NCI-H345 treated with DMSO at 0.1 percent for 48 hours (cell line): ENCODE results near the gene ERCC6.
A peak's percentile ranks its signal among the peaks of the same experiment; 100 is the strongest.

ENCODE experiments used
- DNase-seq: peaks from one replicate; lab custom pipeline; 2025; ENCODE audit not compliant: unreplicated experiment; lab: John Stamatoyannopoulos, UW

Gene ERCC6

DNA sequence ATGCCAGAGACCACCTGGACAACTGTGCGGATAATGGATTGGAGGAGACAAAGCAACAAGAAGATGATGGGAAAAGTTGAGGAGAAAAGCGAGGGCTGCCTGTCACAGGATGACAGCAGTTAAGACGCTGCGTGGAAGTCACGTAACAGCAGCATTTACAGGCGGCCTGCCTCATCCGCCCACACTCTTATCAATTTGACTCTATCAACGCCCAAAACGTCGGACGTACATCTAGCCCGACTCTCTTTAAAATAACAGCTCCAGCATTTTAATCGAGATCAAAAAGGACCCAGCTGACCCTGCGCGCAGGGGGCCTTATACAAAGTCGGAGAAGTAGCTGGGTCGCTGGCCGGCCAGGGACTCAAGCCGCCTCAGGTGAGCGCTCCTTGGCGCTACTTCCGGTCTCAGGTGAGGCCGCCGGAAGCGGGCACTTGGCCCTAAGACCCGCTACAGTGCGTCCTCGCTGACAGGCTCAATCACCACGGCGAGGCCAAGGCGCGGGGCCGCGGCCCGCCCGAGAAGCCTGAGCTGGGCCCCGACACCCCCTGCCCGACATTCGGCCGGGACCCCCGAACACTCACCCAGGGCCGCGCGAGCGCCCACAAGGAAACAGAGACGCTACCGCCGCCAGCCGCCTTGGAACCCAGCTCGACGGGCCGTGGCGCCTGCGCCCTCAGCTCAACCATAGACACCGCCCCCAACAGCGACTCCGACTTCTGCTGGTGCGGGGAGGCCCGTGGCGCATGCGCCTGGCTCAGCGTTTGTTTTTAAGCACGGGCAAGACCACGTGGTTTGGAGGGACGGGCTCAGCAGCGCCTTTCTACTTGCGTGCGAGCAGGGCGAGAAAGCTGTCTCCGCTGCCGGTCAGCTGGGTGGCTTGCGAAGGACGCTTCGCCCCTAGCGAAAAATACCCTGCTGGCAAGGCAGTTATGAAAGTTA is at the start of gene ERCC6:
Gene ERCC6 (minus strand): TSS at position 741 of the 939 bp plus-strand sequence.
- DNase-seq: peak; percentile 63

DNA sequence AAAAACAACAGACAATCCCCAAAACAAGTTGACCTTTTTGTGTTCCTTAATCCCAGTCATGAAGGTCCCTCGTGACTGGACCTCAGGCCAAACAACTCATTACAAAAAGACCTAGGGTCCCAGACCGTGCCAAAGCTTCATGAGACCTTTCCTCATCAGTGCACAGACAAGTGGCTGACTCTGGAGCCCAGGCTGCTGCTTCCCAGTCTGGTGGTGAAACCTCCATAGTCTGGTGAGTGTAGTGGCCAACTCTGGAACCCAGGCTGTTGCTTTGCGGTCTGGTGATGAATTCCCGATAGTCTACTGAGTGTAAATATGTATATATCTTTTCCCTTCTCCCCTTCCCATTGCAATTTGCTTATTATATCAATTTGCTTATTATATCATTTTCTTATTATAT is 49.1 kb upstream of the ERCC6 start:
- DNase-seq: no peak

DNA sequence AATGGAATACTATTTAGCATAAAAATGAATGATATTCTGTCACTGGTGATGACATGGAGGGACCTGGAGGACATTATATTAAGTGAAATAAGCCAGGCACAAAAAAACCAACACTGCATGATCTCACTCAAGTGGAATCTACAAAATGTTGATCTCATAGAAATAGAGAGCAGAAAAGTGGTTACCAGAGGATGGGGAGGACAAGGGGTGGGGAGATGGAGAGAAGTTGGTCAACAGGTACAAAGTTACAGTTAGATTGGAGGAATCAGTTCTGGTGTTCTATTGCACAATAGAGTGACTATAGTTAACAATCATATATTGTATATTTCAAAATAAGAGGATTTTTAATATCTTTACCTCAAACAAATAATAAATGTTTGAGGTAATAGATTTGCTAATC is 46.5 kb upstream of the ERCC6 start:
- no peak for DNase-seq

DNA sequence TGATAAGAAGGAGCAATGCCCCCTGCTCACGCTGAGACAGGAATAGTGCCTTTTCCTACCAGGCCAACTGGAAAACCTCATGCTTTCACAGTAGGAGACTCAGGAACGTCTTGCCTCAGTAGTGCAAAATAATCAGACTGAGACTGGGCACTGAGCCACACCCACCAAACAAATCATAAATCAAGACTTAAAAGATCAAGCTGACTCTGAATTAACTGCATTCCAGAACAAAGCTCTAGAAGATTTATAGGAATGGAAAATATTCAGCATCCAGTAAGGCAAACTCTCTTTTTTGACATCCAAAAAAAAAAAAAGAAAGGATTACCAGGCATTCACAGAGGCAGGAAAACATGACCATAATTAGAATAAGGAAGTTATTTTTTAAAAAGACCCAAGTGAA is 40.7 kb upstream of the ERCC6 start:
- no peak for DNase-seq

DNA sequence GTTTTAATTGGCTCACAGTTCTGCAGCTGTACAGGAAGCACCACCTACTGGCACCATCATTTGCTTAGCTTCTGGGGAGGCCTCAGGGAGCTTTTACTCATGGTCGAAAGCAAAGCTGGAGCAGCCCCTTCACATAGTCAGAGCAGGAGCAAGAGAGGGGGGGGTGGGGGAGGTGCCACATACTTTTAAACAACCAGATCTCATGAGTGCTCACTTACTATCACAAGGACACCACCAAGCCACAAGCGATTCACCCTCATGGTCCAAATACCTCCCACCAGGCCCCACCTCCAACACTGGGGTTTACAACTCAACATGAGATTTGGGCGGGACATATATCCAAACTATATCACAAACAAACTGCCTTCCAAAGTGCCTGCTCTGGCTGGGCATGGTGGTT is 39.5 kb upstream of the ERCC6 start:
- no peak for DNase-seq

DNA sequence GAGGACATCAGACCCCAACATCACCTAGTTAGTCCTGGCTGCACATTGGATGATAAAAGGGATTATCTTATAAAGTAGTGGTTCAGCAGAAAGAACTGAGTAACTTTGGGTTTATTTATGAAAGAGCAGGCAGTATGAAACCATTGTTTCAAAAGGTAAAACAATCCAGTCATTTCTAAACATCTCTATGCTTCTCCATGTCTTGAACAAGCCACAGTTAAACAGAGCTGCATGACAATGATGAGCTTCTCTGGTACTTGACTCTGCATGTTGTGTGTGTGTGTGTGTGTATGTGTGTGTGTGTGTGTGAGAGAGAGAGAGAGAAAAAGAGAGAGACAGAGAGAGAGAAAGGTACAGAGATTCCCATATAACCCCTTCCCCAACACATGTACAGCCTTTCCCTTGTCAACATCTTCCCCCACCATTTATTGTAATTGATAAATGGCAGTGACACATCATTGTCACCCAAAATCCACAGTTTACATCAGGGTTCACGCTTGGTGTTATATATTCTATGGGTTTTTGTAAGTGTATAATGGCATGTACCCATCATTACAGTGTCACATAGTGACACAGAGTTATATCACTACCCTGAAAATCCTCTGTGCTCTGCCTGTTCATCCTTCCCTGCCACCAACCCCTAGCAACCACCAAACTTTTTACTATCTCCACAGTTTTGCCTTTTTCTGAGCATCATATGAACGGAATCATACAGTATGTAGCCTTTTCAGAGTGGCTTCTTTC is 38.4 kb upstream of the ERCC6 start:
- DNase-seq: no peak

DNA sequence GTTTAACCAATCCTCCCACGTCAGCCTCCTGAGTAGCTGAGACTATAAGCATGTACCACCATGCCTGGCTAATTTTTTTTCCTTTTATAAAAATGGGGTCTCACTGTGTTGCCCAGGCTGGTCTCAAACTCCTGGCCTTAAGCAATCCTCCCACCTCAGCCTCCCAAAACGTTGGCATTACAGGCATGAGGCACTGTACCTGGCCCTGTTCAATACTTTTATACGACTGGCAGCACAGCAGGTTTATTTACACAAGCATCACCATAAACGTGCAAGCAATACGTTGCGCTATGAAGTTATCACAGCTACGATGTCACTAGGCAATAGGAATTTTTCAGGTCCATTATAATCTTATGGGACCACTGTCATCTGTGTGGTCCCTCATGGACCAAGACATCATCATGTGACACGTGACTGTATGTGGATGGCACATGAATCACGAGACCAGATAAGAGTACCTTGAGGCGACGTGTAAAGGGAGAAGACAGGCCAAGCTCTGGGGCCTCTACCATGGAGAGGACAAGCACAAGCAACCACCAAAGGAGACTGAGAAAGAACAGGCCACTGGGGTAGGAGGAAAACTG is 36.7 kb upstream of the ERCC6 start:
- DNase-seq: no peak

DNA sequence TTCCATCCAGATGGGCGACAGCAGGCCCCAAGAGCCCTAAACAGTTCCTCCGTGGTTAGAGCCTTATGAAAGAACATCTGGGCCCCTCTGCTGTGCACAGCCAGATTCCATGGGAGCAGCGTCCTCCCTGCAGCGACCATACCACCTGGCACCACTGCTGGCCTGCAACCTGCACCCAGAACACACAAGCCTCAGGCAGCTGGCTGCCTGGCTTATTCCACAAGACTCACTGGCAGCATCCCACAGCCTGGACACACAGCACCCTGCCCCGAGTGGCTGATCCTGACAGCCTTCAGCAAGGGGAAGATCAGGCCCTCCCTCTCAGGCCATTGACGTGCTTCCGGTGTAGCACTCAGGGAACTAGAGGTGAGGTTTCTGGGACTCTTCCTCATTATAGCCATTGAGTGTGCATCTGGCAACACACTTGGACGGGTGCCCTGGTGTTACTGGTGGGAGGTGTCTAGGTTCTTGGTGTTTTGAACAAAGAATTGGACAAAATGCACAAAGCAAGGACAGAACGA is 33.7 kb upstream of the ERCC6 start:
- no peak for DNase-seq

DNA sequence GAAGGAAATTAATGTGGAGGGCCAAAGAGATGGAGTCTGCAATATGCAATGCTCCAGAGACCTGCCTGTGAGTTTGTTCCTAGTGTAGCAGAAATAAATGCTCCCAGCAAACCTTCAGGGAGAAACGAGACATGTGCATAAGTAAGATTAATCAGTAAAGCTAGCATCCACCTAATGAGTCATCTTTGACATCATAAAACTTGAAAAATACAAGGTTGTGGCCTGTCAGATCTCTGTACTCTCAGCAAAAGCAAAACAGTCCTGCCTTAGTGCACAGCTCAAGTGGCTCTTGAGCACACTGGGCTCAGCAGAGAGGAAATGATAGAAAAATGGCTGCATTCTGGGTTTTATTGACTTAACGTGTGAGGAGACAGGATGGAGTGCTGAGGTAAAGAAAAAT is 32.5 kb upstream of the ERCC6 start:
- no peak for DNase-seq

DNA sequence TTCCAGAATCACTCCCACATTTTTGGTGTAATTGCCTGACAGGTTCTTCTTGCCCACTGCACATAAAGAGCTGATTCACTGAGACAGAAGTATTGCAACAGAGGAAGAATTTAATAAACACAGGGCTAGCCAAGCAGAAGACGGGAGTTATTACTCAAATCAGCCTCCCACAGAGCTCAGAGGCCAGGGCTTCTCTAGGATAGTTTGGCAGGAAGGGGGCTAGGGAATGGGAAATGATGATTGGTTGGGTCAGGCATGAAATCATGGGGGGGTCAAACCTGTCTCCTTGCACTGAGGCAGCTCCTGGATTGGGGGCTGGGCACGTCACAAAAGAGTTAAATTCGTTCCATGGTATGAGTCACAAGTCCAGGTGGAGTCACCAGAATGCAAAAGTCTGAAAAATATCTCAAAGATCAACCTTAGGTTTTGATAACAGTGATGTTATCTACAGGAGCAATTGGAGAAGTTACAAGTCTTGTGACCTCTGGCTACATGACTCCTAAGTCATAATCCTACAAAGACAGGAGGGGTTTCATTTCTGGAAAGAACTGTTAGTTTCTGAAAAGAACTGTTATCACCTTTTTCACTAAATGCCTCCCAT is 30.2 kb upstream of the ERCC6 start:
- DNase-seq: no peak

DNA sequence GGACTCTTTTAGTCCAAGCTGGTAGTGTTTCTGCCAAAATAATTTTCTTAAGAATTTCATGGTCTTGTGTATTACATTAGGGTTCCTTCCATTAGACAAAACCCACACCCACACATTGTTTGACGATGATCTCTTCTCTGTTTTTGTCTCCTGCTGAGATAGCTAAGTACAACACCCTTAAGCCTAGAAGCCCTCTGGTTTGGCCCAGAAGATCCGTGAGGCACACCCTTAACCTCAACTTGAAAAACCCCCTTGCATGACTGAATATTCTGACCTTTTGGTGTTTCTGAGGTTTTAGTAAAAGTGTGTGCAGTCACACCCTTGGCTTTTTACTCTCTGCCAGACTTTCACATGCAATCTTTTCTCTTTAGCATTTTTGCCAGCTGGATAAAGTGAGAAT is 29.3 kb upstream of the ERCC6 start:
- no peak for DNase-seq

DNA sequence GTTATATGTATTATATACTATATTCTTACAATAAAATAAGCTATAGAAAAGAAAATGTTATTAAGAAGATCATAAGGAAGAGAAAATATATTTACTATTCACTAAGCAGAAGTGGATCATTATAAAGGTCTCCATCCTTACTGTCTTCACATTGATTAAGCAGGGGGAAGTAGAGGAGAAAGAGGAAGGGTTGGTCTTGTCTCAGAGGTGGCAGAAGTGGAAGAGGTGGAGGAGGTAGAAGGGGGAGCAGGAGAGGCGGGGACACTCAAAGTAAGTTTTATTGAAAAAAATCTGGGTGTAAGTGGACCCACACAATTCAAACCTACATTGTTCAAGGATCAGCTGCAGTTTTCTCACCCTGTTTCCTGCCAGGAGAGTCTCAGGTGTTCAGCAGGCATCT is 28.9 kb upstream of the ERCC6 start:
- DNase-seq: no peak

DNA sequence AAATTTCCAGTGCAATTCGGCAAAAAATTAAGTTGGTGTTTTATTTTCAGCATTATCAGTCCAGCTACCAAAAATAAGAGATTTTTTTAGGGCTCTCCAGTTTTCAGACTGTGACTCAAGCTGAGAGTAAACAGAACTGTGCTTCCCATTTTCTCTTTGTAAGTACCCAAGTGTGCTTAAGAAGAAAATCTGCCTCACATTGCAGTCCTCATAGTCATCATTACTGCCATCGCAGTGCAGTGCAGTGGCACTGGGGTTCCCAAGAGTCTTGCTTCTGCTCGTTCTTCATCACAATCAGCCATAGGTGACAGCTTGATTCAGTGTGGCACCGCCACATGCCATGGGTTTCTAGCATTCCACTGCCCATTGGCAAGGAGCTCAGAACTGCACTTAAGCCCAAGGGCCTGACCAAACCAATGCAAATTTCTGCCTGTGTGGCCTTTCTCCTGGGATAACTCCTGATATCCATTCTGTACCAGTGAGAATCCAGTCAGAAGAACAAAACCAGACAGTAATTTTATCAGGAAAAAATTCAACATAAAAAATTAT is 25.6 kb upstream of the ERCC6 start:
- DNase-seq: no peak

DNA sequence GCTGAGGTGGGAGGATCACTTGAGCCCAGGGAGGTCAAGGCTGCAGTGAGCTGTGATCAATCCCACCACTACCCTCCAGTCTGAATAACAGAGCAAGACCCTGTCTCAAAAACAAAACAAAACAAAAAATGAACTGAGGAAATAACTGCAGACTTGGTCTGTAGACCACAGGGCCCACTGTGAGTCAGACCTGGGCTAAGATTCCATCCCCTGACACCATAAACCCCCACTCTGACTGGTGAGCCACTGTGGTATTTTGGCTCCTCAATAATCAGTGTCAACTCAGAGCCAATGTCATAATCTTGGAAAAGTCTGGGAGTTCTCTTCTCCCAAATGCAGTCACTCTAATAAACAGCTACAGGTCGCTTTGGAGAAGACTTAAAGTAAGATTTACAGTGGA is 24.0 kb upstream of the ERCC6 start:
- no peak for DNase-seq

DNA sequence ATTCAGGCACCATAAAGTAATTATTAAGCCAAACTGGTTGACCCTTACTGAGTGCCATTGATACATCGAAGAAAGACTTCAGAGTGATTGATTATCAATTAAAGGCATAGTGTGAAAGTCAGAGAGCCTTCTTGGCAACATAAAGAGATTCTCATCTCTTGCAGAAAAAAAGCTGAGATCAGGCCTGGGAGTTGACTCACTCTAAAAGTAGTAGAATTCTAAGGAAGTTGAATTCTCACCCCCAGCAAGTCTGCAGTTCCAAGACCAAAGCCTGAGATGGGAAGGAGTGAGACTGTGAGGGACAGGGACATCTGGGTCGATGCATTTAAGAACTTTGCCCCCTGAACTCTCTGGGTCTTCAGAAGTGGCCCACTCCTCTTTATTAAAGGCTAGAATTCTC is 21.6 kb upstream of the ERCC6 start:
- DNase-seq: no peak

DNA sequence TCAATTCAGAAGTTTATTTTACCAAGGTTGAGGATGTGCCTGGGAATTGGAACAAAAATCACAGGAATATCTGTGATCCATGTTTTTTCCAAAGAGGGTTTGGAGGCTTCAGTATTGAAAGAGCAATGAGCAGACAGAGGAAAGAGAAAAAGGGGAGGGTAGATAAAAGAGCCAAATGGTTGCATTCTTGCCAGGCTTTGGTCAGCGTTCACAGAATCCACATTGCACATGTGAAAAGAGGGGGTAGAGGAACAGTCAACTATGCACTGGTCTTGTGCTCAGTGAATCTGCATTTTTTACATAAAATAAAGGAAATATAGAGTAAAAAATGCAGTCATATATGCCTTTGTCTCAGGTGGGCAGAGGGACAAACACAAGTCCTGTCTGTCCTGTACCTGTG is 20.6 kb upstream of the ERCC6 start:
- no peak for DNase-seq

DNA sequence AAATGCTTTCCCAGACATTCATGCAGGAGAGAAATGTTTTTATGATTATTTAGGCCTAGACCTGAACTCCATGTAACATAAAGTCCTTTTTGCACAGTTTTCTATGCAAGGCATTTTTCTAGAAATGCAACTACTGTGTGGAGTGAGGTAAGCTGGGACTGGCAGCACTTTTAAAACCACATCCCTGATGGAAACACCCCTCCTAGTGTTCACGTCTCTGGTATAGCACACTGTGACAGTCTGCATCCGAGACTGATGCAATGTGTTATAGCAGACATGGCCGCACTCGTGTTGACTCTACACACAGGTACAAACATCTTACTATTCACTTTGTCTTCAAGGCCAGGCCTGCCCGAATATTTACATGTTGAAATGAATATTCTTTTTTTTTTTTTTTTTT is 19.3 kb upstream of the ERCC6 start:
- no peak for DNase-seq

DNA sequence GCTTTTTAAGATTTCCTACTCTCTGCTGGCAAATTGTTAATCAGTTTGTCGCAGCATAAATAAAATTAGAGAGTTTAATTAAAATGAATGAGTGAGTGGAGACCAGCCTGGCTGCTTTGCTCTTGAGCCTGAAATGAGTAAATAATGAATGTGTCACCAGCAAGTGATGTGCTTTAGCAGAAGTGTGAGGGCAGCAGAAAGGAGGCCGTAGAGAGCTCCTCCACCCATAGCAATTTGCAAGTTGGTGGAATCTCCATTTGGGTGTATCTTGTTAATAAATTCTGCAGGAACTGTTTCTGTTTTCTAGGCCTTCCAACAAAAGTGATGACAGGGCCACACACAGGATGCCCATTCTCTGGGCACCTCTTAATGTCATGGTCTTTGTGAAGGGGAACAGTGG is 18.8 kb upstream of the ERCC6 start:
- no peak for DNase-seq

DNA sequence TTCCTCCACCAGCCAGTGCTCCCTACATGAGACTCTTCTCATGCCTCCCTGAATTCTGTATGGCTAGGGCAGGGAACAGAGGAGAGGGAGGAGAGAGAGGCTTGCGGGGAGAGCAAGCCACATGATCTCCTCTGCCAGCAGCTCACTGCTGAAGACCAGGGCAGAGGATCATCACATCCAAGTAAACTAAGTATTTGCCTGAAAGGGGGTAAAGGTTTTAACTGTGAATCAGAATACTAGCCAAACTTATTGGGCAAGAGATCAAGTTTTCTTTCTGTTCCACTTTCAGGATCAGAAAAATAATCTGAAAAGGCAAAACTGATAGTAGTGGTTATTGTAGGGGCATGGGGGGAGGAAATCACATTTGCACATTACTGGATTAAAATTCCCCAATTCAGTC is 17.8 kb upstream of the ERCC6 start:
- DNase-seq: no peak

DNA sequence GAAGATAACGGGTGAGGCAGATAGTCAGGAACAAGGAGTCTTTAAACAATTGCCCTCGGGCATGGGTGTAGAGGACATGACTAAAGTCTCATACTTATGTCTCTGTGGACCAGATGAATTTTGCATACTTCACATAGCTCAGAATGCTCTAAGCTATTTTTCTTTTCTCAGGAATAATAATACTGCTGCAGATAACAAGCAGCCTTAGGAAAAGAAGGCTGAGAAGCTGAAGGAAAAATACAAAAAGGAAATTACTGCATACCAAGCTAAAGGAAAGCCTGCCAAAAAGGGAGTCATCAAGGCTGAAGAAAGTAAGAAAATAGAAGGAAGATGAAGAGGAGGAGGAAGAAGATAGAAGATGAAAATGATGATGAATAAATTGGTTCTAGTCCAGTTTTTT is 13.4 kb upstream of the ERCC6 start:
- no peak for DNase-seq

DNA sequence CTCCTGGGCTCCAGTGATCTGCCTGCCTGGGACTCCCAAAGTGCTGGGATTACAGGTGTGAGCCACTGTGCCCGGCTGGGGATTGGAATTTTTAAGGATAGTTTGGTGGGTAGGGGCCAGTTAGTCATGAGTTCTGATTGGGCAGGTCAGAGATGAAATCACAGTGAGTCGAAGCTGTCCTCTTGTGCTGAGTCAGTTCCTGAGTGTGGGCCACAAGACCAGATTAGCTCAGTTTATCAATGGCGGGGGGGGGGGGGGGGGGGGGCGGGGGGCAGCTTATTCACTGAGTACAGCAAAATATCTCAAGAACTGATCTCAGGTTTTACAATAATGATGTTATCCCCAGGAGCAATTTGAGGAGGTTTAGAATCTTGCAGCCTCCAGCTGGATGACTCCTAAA is 11.6 kb upstream of the ERCC6 start:
- no peak for DNase-seq
